ENCODE data around the gene CORO6. TPM values are rescaled to one million over a fixed set of nuclear protein-coding genes. Genes with fewer than 3 reads are reported as not detected.

The CORO6 gene
- total and polyA plus RNA-seq, 2 of the 4 experiments (the other 2 are of a cell fraction), result 3.4 to 7.6 TPM

GRCh38 chr17:29618272-29619065 lies 4.2 kb downstream of the CORO6 start:
- 84% methylated on average over 4 of the region's 22 CpGs; no CpG with 5 or more reads in 1 of the 2 experiments for WGBS, 2 experiments (ENCODE audit: extremely low coverage in 2 of 2, insufficient read length in 1 of 2)
- H3K9me3 ChIP-seq (ENCODE audit: control insufficient read depth, insufficient read depth, low read length), result no peaks in the 10 kb centered on the region
- no peak overlapping the region for H2BK20ac ChIP-seq (ENCODE audit: low read depth, low read length)
- H4K91ac ChIP-seq (ENCODE audit: insufficient read depth, low read depth, low read length), result no peak overlapping the region
- H3K36me3 ChIP-seq (ENCODE audit: control insufficient read depth, insufficient read depth, low read length), result no peaks in the 10 kb centered on the region
- H2BK15ac ChIP-seq (ENCODE audit: low read depth, low read length), result no peak overlapping the region
- no peak overlapping the region for H3K56ac ChIP-seq (ENCODE audit: extremely low read depth, insufficient read depth, low read length)
- H2BK5ac ChIP-seq (ENCODE audit: low read depth, low read length, poor library complexity, severe bottlenecking), result no peak overlapping the region
- POLR2A ChIA-PET (ENCODE audit: unreplicated experiment), result no interaction called here
- dilution Hi-C loops (cut with HindIII; ENCODE audit: low sequenced_read_pairs, unreplicated experiment) (no loop called here), in situ Hi-C loops (cut with MboI; ENCODE audit: low sequenced_read_pairs) (no loop called here), intact Hi-C loops (cut with micrococcal nuclease) (no loop called here)
- H3K27me3 ChIP-seq (ENCODE audit: control insufficient read depth, insufficient read depth, low read length), result no peaks in the 10 kb centered on the region; the same call in 1 of the 2 replicates
- H3K18ac ChIP-seq (ENCODE audit: low read depth, low read length), result no peak overlapping the region
- peaks cover 0 to 22% of the 10 kb centered on the region in 2 experiments; a peak in 1 of 4 replicates for H3K79me1 ChIP-seq (ENCODE audit: low read depth in 1 of 2, low read length in 2 of 2)
- TF ChIP-seq ELK1 (IDR thresholded peaks at IDR 0.05; ENCODE audit: borderline replicate concordance, low read depth, low read length), result no peak
- no peak overlapping the region for H2BK120ac ChIP-seq (ENCODE audit: low read depth, low read length)
- peak overlapping the region; percentile 81 for H2AFZ ChIP-seq (replicated peaks; ENCODE audit: low read length, poor library complexity)
- ATAC-seq (ENCODE audit: low read depth) (no peak), DNase-seq (no peak)
- peaks cover 25% of the 10 kb centered on the region for H3K9me1 ChIP-seq (ENCODE audit: insufficient read depth, low read length)
- H2AK9ac ChIP-seq (replicated peaks; ENCODE audit: low read depth, low read length, poor library complexity), result no peak overlapping the region
- no peak overlapping the region for H3K4me3 ChIP-seq (ENCODE audit: insufficient read depth, low read depth, low read length)
- no peak overlapping the region for H4K8ac ChIP-seq (ENCODE audit: low read depth in 2 of 2, low read length in 2 of 2)
- no peak overlapping the region for H3K14ac ChIP-seq (replicated peaks; ENCODE audit: low read depth, low read length)
- CTCF ChIA-PET, result interaction anchor here (0.9 to 2.2 kb wide), 4 partner anchors 13 to 24 kb away, joined by 3 to 5 read pairs (median 3); no protein-coding TSS in a partner anchor
- H3K23ac ChIP-seq (ENCODE audit: low read depth, low read length), result no peak overlapping the region
- no peak overlapping the region for H2AK5ac ChIP-seq (ENCODE audit: low read depth, low read length)
- no peak overlapping the region for H3K9ac ChIP-seq (ENCODE audit: low read depth, low read length)
- no TSS peak for BruUV-seq (replicated peaks)
- no peak overlapping the region for H3K27ac ChIP-seq (ENCODE audit: insufficient read depth, low read length)
- H3K4me2 ChIP-seq (ENCODE audit: low read depth, low read length), result no peak overlapping the region
- H4K20me1 ChIP-seq (ENCODE audit: insufficient read depth, low read length), result peaks cover 9% of the 10 kb centered on the region; the same call in 1 of the 2 replicates
- peaks cover 15% of the 10 kb centered on the region for H3K4me1 ChIP-seq (ENCODE audit: control insufficient read depth, insufficient read depth, low read length)
- no peak overlapping the region for H4K5ac ChIP-seq (ENCODE audit: low read depth, low read length)
- H3K4ac ChIP-seq (ENCODE audit: low read depth, low read length), result no peak overlapping the region
